ENCODE measurements around the gene MED13.
A peak's percentile ranks its signal among the peaks of the same experiment; 100 is the strongest.

The MED13 gene, protein sequence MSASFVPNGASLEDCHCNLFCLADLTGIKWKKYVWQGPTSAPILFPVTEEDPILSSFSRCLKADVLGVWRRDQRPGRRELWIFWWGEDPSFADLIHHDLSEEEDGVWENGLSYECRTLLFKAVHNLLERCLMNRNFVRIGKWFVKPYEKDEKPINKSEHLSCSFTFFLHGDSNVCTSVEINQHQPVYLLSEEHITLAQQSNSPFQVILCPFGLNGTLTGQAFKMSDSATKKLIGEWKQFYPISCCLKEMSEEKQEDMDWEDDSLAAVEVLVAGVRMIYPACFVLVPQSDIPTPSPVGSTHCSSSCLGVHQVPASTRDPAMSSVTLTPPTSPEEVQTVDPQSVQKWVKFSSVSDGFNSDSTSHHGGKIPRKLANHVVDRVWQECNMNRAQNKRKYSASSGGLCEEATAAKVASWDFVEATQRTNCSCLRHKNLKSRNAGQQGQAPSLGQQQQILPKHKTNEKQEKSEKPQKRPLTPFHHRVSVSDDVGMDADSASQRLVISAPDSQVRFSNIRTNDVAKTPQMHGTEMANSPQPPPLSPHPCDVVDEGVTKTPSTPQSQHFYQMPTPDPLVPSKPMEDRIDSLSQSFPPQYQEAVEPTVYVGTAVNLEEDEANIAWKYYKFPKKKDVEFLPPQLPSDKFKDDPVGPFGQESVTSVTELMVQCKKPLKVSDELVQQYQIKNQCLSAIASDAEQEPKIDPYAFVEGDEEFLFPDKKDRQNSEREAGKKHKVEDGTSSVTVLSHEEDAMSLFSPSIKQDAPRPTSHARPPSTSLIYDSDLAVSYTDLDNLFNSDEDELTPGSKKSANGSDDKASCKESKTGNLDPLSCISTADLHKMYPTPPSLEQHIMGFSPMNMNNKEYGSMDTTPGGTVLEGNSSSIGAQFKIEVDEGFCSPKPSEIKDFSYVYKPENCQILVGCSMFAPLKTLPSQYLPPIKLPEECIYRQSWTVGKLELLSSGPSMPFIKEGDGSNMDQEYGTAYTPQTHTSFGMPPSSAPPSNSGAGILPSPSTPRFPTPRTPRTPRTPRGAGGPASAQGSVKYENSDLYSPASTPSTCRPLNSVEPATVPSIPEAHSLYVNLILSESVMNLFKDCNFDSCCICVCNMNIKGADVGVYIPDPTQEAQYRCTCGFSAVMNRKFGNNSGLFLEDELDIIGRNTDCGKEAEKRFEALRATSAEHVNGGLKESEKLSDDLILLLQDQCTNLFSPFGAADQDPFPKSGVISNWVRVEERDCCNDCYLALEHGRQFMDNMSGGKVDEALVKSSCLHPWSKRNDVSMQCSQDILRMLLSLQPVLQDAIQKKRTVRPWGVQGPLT (N-terminal part only)

DNA sequence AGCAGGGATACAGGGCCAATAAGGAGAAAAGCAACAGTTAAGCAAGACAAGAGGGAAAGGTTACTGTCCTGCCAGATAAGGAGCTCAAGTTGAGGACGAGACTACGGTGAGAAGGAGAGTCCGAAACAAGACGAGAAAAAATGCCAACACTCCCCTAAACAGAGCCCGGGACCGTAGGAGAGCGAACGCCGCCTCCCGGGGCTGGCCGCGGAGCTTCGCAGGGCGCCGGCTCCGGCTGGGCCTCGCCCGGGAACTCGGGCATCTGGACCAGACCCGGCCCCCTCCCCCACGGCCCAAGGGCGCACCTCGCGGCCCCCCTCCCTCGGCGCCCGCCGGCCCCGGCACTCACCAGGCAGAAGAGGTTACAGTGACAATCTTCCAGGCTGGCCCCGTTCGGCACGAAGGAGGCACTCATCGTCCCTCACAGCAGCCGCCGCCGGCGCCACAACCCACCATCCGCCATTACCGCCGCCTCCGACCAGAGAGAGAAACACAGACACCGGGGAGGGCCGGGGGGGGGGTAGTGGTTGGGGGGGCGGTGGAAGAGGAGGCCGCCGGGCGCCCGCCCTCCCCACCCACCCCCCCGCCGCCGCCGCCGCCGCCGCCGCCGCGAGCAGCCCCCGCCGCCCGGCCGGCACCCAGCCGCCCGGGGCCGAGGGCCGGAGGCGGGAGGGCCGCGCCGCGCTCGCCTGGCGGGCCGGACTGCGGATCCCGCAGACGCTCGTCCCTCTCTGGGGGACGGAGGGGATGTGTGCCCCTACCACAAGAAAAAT lies at the start of gene MED13:
Gene MED13, minus strand, starts transcription at position 488 of the 773 bp plus-strand sequence. Its CDS starts 73 bp downstream, at position 415.
- DNase-seq = peak; percentile 73

- DNase-seq = no peak
Measured at GRCh38 chr17:62112229-62112628, 47.2 kb upstream of the MED13 start.

DNA sequence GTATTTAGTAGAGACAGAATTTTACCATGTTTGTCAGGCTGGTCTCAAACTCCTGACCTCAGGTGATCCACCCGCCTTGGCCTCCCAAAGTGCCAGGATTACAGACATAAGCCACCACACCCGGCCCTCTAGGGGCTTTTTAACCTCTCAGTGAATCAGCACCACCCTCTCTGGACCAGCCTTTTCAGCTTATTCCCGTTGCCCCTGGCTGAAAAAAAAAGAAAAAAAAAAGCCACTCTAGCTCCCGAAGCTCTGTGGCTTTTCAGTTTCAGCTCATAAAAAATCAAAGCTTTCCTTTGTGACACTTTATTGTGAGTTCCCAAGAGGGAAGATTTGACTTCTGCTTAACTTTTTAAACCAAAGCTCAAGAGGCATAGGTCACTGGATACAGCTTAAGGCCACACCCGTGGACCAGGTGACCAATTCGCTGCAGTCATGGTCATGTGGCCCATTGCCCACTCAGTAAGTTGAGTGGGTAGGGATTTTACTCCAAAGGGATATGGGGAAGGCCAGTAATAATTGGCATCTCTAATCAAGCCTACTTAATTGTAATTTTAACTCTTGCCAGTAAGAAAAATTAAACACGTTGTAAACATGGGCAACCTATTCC lies 46.6 kb upstream of the MED13 start:
- no peak for DNase-seq

GRCh38 chr17:62110923-62111484 lies 45.9 kb upstream of the MED13 start:
- DNase-seq = no peak

- DNase-seq = no peak
Measured at GRCh38 chr17:62109924-62110323, 44.8 kb upstream of the MED13 start.

DNA sequence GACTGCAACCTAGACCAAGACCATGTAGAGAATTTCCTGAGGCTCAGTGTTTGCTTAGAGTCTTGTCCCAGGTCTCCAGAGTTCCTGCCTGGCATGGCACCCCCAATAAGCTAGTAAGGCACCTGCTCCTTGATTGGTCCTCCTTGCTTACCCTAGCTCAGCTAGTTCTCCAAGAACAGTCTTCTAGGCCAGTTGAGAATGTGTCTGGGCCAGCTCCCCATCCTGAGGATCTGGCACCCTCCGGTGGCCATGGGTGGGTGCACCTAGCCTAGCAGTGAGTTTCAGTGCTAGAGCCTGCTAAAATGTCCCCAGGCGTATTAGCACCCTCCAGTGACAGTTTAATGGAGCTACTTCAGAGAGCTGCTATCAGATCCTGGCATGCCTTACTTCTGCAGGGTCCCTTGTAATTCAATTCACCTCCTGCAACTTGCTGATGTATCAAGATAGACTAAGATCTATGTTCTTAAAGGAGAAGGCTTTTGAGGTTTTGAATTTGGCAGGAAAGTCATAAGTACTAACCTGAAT lies 44.4 kb upstream of the MED13 start:
- peak; percentile 38 for DNase-seq

DNA sequence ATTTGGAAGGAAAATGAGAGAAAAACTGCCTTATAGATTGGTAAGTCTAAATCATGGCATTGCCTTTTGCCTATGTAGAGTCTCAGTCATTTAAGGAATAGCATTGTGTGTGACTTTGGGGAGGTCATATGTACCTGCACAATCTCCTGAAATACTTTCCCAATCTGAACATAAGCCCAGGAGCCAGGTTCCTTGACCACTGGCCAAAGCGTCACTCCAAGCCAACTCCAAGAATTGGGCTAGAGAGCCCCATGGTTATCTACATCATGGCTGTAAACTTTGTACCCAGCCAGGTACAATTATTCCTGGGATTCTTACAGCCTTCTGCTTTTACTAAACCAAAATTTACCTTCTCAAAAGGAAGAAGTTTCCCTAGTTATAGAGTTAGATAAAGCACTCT lies 40.8 kb upstream of the MED13 start:
- DNase-seq = no peak

- DNase-seq = no peak
Measured at GRCh38 chr17:62105357-62105756, 40.3 kb upstream of the MED13 start.

DNA sequence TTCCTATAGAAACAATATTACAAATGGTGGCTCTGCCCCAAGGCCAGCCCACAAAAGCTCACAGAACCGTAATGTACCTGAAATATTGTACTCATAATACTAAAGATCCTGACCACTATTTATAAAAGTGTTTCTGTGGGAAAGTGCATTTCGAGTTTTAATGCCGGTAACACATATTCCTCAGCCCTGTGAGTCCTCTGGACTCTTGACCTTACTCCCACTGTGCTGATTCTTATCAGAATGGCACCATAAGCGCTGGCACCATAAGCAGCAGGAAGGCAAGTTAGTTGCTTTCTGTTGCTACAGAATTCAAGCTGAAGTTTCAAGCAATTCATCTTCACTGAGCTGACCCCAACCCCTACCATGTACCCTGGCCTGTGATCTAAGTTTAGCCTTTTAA lies 36.4 kb upstream of the MED13 start:
- DNase-seq = no peak

DNA sequence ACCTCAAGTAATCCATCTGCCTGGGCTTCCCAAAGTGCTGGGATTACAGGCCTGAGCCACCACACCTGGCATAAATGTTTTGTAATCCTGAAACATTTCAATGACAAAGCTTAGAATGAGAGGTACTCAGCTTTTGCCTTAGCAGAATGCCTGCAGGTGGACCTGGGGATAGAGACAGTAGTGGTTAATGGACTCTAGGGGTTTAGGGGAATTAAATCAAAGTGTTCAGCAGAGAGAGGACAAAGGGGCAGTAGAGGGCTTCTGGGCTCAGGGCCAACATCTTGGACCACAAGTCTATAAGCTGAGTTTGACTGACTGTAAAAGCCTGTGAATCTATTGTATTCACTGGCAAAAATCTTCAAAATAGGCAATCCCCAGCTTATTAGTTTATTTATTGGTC lies 36.0 kb upstream of the MED13 start:
- DNase-seq = no peak

- DNase-seq = no peak
Measured at GRCh38 chr17:62100055-62100454, 35.0 kb upstream of the MED13 start.

- DNase-seq = no peak
Measured at GRCh38 chr17:62099532-62099931, 34.5 kb upstream of the MED13 start.

DNA sequence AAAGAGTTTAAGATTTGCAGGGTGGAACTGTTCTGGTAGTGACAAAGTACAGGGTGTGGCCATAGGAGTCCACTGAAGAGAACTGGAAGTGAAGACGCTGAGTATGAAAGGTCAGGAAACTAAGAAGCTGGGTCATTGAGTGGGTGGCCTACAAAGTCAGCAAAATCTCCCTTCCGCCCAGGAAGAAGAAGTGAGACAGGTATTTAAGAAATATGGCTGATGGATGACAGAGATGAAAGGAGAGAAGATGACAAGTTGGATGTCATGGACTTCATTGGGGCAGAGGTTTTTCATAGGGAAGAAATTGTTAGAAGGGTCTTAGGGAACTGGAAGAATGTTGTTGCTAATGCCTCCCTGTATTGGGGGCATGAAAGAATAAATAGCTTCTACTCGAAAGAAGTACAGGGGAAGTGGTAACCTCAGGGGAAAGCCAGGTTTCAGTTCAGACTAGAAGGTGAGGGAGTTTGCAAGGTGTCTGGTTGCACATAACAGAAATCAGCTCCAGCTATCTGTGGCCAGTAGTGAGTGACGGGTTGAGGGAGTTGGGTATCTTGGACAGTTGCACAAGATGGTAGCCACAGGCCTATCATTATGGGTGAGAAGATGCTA lies 33.6 kb upstream of the MED13 start:
- DNase-seq = peak; percentile 5

DNA sequence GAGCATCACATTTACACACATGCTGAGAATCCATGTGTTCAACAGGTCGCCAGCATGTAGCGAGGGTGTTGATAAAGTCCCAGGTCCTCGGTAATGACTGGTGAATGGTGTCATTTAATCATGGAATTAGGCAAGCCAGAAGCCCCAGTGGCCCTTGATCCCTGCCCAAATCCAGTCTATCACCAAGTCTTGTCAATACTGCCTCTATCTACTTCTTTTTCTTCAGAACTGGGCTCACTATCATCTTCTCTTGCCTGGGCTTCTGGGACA lies 31.3 kb upstream of the MED13 start:
- no peak for DNase-seq

DNA sequence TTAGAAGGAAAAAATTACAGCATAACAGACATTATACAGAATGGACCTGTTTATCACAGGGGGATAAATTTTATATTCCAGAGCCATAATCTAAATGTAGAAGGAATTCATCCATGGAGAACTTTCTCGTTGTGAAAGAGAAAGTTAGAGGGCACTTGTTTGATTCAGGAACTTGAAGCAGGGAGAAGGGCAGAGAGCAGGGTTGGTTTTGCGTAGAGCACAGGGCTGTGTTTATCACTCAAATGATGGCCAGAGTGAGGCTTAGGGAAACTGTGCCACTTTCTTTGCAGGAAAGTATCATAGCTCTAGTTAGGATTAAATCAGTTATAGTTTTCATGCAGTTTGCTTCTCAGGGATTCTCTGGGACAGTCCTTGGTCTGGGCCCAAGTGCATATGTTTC lies 29.1 kb upstream of the MED13 start:
- no peak for DNase-seq

GRCh38 chr17:62093188-62094155 lies 28.4 kb upstream of the MED13 start:
- DNase-seq = no peak

- DNase-seq = no peak
Measured at GRCh38 chr17:62092784-62093183, 27.7 kb upstream of the MED13 start.

GRCh38 chr17:62091804-62092203 lies 26.7 kb upstream of the MED13 start:
- no peak for DNase-seq

- no peak for DNase-seq
Measured at GRCh38 chr17:62090868-62091267, 25.8 kb upstream of the MED13 start.
